Right renal cortex interstitium (tissue), 3 donors: ENCODE measurements around the gene NRARP. TPM values are rescaled to one million over a fixed set of nuclear protein-coding genes. Genes with fewer than 3 reads are reported as not detected.

Experiments used
- DNase-seq, 3 donors: peaks; one replicate each; pipeline ENCODE4 v3.0.0-alpha.2; 2013; ENCODE audit warnings: low read depth in 3 of 3, low spot score in 2 of 3
- polyA plus RNA-seq, 3 donors: library from polyadenylated mRNA; unstranded; fragments of 120-200 nt; gene quantifications; one replicate each; pipeline ENCODE4 v1.2.1, GENCODE V29; 2013; ENCODE audit not compliant: insufficient read length in 3 of 3

The NRARP gene
- polyA plus RNA-seq, 3 donors = 5.3 to 7.5 (median 6.4) TPM

DNA sequence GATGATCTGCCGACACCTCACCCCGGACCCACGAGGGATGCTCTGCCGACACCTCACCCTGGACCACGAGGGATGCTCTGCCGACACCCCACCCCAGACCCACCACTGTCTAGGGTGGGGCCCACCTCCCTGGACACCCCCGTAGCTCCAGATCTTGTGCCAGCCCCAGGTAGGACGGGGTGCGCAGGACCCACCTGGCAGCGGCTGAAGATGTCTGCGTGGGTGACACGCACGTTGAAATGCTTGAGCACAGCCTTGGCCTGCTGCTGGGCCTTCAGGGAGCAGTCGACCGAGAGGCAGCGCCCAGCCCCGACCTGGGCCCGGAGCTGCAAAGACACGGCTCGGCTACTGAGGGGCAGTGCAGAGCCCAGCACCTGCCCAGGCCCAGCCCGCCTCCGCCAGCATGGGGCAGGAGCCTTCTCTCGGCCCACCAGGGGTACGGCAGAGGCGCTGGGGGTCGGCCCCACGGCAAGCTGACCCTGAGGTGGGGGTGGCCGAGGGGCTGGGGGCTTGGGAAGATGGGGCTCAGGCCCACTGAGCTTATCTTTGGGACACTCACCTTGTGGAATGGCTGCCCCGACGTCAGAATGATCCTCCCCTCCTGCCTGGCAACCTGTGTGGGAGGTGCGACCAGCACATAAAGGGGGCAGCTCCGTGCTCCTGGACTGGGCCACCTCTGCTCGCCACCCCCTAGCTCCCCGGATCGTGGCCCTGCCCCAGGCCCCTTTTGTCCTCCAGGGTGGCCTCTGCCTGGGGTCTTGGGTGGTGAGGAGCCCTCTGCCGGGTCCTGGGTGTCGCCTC, 21.7 kb upstream of the NRARP start:
- no peak for DNase-seq

DNA sequence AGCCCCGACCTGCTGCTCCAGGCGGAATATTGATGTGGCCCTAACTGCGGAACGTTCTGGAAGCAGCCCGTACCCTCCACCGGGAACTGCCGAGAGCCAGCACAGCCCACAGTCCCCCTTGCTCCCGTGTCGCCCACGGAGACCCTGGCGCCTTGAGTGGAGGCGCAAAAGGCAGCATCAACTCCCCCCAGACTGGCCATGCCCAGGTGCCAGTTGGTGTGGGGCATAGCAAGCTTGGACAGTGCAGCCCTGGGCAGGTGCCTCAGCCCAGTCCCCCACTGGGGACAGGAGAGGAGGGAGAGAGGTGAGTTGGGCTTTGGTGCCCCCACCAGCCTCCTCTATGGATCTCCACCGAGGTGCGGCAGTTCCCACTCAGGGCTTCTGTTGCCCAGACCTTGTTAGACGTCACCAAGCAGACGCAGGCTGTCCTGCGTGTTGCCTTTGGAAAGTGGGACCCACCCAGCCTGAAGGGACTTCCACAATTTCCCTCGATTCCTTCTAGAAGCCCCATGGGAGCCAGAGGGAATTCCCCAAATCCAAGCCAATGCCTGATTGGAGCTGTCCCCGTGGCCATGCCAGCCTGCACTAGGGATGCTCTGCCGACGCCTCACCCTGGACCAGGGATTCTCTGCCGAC, 19.8 kb upstream of the NRARP start:
- no peak for DNase-seq

DNA sequence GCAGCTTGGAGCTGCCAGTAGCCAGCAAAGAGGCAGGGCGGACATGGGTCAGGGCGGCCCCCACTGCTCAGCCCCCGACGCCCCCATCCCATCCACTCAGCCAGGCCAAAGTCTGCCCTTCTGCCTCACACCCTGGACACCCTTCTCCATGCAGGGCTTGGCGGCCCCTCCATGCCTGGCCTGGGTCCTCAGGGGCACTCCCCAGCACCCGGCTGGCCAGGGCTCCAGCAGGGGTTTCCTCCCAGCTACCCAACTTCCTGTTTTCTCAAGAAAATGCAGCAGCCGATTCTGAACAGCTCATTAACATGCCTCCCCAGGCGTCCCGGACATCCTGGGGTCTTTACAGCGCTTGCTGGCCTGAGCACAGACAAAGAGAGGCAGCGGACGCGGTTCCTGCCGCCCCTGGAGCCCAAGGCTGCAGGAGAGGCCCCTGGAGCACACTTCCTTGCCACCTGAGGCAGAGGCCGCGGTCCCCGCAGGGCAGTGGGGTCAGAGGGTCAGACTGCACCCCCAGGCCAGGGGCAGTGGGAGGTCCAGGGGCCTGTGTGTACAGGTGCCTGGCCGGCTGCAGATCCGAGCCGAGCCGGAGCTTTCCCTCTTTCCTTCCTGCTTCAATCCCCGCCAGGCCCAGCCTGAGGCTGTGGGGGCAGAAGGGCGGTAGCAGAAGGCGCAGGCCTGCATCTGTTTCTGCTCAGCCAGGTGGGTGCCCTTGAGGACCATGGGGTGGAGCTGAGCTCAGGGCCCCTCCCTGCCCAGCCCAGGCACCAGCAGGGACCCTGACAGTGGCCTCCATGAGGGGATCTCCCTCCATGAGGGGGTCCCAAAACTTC, 18.7 kb upstream of the NRARP start:
- DNase-seq = no peak

DNA sequence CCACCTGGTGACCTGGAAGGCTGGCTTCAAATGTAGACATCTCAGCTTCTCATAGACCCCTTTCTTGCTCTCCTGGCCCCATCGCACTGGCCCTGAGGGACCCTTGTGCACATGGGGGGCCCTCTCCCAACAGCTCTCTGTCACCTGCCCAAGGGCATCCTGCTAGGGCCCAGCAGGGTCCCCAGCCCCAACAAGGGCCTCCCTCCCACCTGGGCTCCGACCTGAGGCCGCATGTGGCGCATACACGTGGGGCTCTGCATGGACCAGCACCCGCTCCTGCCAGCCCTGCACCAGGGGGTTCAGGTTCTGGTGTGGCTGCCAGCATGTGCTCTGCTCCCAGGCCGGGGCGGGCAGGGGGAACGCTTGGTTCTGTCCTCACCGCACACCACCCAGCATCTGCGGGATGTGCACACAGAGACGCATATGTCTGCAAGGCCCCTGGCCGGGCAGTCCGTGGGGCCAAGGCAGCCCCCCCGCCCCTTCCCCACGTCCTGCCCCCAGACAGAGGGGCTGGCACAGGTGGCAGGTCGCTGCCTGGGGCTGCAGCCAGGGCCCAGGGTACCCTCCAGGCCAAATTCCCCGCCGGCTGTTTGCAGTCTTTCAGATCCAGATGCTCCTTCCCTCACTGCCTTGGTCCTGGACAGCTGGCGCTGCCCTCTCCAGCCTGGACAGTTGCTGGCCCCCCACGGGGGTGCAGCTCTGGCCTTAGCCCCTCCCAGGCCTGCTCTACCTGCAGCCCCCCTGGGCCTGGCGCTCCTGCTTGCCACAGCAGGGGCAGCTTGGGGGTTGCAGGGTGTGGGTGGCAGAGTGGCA, 17.9 kb upstream of the NRARP start:
- no peak for DNase-seq

DNA sequence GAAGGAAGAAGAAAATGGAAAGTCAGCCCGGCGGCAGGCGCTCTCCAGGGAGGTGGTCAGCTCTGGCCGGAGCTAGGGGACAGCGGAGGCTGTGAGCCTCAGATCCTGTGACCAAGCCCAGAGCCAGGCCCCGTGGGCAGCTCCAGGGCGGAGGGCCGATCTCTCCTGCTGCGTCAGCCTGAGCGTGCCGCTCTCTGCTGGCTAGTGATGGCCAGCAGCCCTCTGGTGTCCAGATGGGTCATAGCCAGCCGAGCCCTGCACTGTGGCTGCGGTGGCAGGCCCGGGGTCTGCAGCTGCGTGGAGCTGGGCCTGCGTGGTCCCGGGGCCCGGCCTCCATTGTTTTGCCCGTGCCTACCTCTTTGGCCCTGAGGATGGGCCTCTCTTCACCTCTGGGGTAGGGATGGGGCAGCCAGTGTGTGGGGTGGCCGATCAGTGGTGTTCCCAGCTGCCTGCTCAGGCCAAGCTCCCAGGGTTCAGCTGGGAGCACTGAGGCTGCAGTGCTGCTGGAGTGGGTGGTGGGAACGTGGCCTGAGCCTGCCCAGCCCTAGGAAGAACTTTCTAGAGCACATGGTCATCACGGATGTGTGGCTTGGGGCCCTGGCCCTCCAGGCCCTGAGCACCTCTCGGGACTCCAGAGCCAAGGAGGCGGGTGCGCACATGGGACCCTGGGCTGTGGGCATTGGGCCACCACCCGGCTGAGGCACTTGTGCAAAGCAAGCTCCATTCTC, 17.1 kb upstream of the NRARP start:
- DNase-seq = no peak

DNA sequence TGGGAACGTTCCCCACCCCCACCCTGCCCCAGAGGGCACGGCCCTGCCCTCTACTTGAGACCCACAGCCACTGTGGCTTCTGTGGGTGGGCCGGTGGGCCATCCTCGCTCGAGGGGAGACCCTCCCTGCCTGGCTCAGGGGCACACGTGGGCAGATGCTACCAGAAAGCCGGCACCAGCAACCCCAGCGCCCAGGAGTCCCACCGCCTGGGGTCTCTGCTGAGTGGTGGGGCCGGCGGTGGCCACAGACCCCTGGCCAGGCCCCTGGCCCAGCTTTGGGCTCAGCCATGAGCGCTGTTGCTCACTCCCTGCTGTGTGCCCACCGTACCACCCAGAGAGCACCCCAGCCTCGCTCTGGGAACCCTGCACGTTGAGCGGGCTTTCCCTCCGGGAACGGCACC, 16.5 kb upstream of the NRARP start:
- DNase-seq = no peak

DNA sequence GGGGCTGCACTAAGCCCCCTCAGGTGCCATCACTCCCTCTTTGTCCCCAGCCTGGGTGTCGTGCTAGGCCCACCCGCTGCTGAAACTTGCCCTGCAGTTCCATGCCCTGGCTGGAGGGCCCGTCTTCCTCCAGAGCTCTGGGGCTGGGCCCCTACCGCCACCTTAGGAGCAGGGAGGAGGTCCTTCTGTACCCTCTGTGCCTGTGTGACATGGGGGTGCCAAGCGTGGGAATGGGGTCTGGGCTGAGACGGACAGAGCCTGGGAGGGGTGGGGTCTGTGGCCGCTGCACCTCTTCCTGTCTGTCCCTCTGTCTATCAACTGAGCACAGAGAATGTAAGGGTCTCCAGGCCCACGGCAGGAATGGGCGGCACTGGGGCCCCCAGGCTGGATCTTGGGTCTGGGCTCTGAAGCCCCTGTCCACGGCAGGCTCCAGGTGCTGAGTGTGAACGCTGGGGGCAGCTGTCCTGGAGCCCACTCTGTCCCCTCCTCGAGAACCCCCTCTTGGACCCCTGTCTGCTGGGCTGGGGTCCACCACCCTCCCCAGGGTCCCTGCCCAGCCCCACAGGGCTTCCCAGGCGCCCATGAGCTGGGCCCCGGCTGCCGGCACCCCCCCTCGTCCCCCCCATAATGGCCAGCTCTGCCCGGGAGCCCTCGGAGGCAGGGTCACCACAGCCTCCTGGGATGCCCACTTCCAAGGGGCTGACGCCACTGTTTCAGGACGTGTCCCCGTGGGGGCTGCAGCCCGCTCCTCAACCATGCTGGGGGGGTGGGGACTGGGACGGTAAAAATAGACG, 15.8 kb upstream of the NRARP start:
- no peak for DNase-seq

DNA sequence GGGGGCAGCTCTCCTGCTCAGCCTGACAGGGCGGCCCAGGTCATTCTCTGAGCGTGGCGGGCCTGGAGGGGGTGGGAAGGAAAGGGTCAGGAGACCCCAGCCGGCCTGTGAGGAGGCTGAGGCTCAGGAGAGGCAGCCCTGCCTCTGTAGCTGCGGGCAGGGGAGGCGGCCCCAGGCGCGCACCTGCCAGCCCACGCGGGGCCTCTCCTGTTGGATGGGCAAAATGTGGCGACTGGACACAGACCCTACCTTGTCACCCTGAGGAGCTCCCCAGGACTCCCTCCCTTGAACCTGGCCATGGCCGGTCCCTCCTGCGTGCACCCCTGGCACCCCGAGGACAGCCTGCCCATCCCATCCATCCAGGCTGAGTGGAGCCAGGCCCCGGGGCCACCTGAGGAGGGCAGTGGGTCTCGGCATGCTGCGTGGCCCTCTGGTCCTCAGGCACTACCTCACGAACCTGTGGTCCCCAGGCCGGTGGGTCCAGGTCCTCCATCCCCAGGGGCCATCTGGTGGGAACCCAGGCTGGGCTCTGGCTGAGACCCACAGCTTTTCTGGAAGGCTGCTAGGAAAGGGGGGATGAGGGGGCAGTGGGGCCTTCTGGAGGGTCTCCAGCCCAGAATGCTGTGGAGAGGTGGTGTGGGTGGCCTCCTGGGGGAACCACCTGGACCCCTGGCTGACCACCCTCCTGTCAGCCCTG, 15.1 kb upstream of the NRARP start:
- DNase-seq = no peak

DNA sequence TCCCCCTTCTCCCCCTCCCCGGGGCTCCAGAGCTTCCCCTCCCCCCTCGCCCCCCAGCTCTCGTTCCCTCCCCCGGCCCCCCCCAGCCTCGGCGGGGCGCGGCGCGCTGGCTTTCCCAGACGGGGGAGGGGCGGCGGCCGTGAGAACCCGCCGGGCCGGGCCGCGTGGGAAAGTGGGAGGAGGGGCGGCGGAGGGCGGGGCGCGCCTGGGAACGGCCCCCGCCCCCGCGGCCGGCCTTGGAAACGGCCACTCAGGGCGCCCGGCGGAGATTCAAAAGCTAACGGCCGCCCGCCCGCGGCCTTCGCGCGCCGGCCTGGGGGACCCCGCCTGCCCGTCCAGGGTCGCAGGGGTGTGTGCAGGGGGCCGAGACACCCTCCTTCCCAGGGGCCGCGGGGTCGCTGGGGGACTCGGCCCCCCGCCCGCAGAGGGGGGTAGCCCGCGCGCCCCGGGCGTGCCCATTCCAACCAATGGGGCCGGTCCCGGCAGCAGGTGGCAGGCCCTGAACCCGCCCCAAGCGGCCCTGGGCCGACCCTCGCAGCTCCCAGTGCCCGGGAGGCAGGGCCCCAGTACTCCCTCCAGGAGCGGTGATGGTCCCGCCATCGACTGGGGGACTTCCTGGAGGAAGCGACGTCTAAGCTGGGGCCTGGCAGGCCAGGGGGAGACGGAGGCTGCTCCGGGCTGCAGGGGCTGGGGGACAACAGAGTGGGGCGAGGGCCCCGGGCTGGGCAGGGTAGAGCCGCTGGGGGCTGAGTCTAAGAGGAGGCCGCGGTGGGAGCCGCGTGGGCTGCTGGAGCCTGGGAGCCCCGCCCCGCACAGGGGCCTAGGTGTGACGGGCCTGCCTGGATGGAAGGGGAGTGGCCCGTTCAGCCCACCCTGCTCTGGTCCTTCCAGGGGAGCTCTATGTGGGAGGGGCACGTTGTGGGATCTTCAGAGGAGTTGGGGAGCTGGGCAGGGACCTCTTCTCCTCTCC, 14.2 kb upstream of the NRARP start:
- no peak for DNase-seq

DNA sequence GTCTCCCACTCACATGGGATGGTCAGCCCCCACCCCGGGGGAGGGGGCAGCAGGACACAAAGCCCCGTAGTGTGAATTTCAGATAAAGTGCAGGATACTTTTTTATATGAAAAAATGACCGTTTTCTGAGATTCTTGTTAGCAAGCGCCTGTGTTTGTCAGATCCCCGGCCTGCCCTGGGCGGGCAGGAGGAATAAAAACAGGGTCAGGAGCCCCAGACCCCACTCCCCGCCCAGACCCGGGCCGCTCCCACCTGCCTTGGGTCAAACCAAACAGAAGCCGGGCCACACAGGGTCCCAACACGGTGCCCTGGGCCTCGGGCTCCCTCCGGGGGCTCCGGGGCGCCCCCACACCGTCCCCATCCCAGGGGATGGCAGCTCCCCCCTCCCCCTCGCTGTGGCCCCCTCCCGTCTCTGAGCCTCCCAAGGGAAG, 13.5 kb upstream of the NRARP start:
- DNase-seq = no peak

DNA sequence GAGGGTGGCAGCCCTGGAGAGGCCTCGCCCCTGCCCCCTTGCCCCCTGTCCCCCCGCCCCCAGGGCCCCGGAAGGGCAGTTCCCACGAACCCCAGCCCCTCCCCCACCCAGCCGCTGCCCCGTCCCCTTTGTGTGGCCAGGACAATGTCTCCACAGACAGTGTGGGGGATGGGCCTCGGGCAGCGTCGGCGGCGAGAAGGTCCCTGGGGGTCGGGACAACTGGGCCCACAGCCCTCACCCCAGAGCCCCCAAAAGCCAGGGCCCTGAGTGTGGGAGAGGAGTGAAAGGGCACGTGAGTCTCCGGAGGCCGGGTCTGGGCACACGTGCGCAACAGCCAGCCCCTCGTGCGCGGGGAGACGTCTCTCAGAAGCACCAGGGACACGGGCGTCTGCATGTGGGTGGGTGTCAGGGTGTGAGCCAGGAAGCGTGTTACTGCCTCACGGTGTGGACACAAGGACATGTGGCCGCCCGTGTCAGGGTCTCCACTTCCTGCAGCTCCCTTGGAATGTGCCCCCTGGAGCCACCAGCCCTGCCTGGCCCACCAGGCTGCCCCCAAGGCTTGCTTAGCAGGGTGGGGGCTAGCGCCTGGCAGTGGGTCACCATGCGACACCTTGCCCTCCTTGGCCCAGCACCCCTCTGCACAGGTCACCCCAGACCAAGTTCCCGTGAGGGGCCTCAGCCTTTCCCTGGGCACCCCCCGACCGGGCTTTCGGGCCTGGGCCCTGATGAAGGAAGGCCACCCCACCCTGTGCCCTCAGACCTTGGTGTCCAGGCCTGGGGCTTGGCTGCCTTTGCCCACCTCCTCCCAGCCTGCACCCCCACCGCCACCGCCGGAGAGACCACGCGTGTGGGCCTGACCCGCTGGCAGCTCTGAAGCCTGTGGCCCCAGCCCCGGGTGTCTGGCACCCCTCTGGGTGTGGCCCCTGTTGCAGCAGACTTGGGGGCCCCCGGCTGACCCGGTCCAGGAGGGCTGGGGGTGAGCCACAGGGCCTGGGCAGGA, 12.8 kb upstream of the NRARP start:
- no peak for DNase-seq

DNA sequence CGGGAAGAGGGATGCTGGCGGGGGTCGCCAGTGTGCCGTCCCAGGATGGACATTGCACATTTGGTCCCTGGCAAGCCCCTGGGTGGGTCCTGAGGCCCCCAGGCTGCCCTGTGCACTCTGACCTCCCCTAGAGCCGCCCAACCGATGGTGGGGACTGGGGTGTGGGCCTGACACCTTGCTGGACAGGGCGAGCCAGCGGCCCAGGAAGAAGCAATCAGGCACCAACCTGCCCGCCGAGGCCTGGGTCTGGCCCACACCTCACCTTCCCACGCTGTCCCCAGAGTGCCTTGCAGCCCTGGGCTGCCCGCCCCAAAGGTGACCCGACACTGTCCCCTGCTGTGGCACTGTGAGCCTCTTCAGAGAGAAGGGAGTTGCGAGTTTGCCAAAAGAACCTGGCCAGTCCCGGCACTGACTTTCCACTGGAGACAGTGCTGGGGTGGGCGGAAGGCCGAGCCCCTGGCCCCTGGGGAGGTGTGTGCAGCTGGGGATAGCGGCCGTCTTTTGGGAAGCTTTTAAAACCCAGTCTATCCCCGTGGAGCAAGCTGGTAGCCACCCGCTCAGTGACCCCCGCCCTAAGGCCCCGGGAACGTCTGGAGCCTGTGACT, 12.0 kb upstream of the NRARP start:
- DNase-seq = no peak

DNA sequence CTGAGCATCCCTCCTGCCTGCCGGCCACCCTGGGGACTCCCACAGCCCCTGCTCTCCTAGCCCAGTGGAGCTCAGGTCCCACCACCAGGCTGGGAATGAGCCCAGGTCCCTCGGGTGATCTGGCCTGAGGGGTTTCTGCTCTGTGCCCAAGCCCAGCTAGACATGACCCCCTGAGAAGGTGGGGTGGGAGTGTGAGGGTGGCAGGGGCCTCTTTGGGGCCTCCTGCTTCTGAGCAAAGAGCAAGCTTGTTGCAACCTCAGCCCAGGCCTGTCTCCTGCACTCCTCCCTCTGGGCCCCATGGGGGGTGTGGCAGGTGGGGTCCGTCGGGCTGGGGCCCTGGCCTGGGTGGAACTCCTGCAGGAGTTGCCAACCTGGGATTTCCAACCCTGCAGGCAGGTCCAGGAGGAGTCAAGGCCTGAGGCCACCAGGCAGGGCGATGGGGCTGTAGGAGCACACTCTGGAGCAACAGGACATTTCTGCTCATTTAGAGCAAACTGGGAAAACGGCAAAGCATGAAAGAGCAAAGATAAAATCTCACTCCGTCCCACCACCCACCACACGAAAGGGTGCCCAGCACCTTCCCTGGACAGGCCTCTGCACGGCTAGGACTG, 11.4 kb upstream of the NRARP start:
- no peak for DNase-seq

DNA sequence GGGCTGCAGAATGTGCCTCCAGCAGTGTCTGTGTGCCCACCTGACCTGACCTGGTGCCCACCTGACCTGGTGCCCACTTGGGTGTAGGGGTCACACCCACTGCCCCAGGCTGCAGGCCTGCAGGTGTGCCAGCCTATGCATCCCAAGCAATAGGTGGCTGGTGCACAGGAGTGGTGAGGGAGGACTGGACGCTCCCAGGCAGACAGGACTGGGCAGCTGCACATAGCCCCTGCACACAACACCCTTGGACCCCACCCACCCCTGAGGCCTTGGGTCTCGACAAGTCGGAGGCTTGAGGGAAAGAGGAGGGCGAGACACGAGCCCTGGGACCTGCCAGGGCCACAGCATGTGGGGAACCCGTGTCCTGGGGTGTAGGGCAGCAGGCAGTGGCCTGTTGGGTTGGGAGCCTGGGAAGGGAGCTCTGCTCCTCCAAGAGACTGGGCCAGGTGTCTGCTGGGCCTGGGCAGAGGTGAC, 10.8 kb upstream of the NRARP start:
- no peak for DNase-seq
